ENCODE data around the gene IRF3. TPM values are rescaled to one million over a fixed set of nuclear protein-coding genes. Genes with fewer than 3 reads are reported as not detected.

IRF3 gene
- total RNA-seq, 1 donor from 2014 or later, result 29.5 TPM

GRCh38 chr19:49689133-49690078 lies 23.7 kb upstream of the IRF3 start, which contains the start of gene ADM5:
TSS of gene ADM5 (plus strand) at chr19:49689594. CDS start at chr19:49689838, 244 bp downstream.
- Histone ChIP-seq H3K9ac (peak within 1 kb of the TSS; percentile 45), H4K20me1 (ENCODE audit: low read depth) (peaks cover 53% of the 10 kb centered on the region), H3F3A (ENCODE audit: low read depth) (peaks cover 58% of the 10 kb centered on the region), H3K36me3 (peaks cover 3% of the 10 kb centered on the region), H3K4me1 (peaks cover 14% of the 10 kb centered on the region), H3K79me2 (ENCODE audit: low read depth) (peaks cover 47% of the 10 kb centered on the region), H3K4me3 (peak within 1 kb of the TSS; percentile 85), H2AFZ (replicated peaks) (no peak within 1 kb of the TSS), H3K9me3 (ENCODE audit: low read depth) (no peaks in the 10 kb centered on the region), H3K27me3 (no peaks in the 10 kb centered on the region), H3K4me2 (peak within 1 kb of the TSS; percentile 90), H3K27ac (peak within 1 kb of the TSS; percentile 86)
- peaks cover 16% of the 10 kb centered on the region for H3K36me3 Mint-ChIP-seq
- TF ChIP-seq CTCF (IDR thresholded peaks at IDR 0.05), result peak; percentile 58
- no peak for TF ChIP-seq EZH2phosphoT487 (IDR thresholded peaks at IDR 0.05)
- no peak for TF ChIP-seq EZH2 (IDR thresholded peaks at IDR 0.05)
- H3K4me3 Mint-ChIP-seq, result peak within 1 kb of the TSS; percentile 94
- no peaks in the 10 kb centered on the region for H3K9me3 Mint-ChIP-seq
- peaks cover 36% of the 10 kb centered on the region for H3K4me1 Mint-ChIP-seq
- peak within 1 kb of the TSS; percentile 94 for H3K27ac Mint-ChIP-seq
- DNase-seq (ENCODE audit: low spot score), result peak; percentile 56
- peaks cover 12% of the 10 kb centered on the region for H3K27me3 Mint-ChIP-seq (ENCODE audit: insufficient read depth, low read depth)

GRCh38 chr19:49688531-49689132 lies 23.0 kb upstream of the IRF3 start:
- H3K4me2 ChIP-seq, result peak overlapping the region; percentile 90
- peaks cover 13% of the 10 kb centered on the region for H3K36me3 Mint-ChIP-seq

More at GRCh38 chr19:49688531-49689132, 23.0 kb upstream of the IRF3 start:
- Histone ChIP-seq H4K20me1 (ENCODE audit: low read depth) (peaks cover 61% of the 10 kb centered on the region), H3K36me3 (peaks cover 3% of the 10 kb centered on the region), H3K4me1 (peaks cover 14% of the 10 kb centered on the region), H3K79me2 (ENCODE audit: low read depth) (peaks cover 49% of the 10 kb centered on the region), H3K9me3 (ENCODE audit: low read depth) (no peaks in the 10 kb centered on the region), H3K4me3 (no peak overlapping the region), H2AFZ (replicated peaks) (no peak overlapping the region), H3F3A (ENCODE audit: low read depth) (peaks cover 66% of the 10 kb centered on the region), H3K27ac (peak overlapping the region; percentile 46), H3K27me3 (no peaks in the 10 kb centered on the region), H3K9ac (no peak overlapping the region)
- TF ChIP-seq CTCF (IDR thresholded peaks at IDR 0.05) (no peak), EZH2 (IDR thresholded peaks at IDR 0.05) (no peak), EZH2phosphoT487 (IDR thresholded peaks at IDR 0.05) (no peak)
- Mint-ChIP-seq H3K4me1 (peaks cover 36% of the 10 kb centered on the region), H3K27me3 (ENCODE audit: insufficient read depth, low read depth) (peaks cover 12% of the 10 kb centered on the region), H3K9me3 (no peaks in the 10 kb centered on the region), H3K4me3 (peak overlapping the region; percentile 74), H3K27ac (no peak overlapping the region)
- DNase-seq (ENCODE audit: low spot score), result no peak
